ENCODE data around the gene TBPL2.
"Not testable (repeated sequence)": the region's sequence is repeated elsewhere in the genome, so short reads cannot be mapped to it uniquely, and the experiment has no call there.

TBPL2 gene

GRCh38 chr14:55440385-55440784 lies at the start of gene TBPL2:
TSS of gene TBPL2 (minus strand) at chr14:55440616. CDS start at chr14:55440449, 167 bp downstream.
- DNase-seq, result no peak

GRCh38 chr14:55488204-55488603 lies 47.8 kb upstream of the TBPL2 start:
- DNase-seq, result no peak

GRCh38 chr14:55482936-55483605 lies 42.7 kb upstream of the TBPL2 start:
- no peak for DNase-seq

- DNase-seq, result no peak
Observed at GRCh38 chr14:55481769-55482168, 41.4 kb upstream of the TBPL2 start.

- no peak for DNase-seq
Observed at GRCh38 chr14:55477680-55478079, 37.3 kb upstream of the TBPL2 start.

- DNase-seq, result not testable (repeated sequence)
Observed at GRCh38 chr14:55476448-55476847, 36.0 kb upstream of the TBPL2 start.

GRCh38 chr14:55473786-55474185 lies 33.4 kb upstream of the TBPL2 start:
- no peak for DNase-seq

GRCh38 chr14:55470025-55470424 lies 29.6 kb upstream of the TBPL2 start:
- no peak for DNase-seq

GRCh38 chr14:55467307-55467706 lies 26.9 kb upstream of the TBPL2 start:
- DNase-seq, result no peak

GRCh38 chr14:55458800-55459515 lies 18.5 kb upstream of the TBPL2 start:
- no peak for DNase-seq

- no peak for DNase-seq
Observed at GRCh38 chr14:55457496-55457895, 17.1 kb upstream of the TBPL2 start.

GRCh38 chr14:55456411-55456810 lies 16.0 kb upstream of the TBPL2 start:
- not testable (repeated sequence) for DNase-seq

GRCh38 chr14:55454264-55455002 lies 14.0 kb upstream of the TBPL2 start:
- DNase-seq, result no peak

- no peak for DNase-seq
Observed at GRCh38 chr14:55451950-55452349, 11.5 kb upstream of the TBPL2 start.

GRCh38 chr14:55451398-55451797 lies 11.0 kb upstream of the TBPL2 start:
- no peak for DNase-seq

- DNase-seq, result no peak
Observed at GRCh38 chr14:55450987-55451386, 10.6 kb upstream of the TBPL2 start.

- DNase-seq, result no peak
Observed at GRCh38 chr14:55450539-55450938, 10.1 kb upstream of the TBPL2 start.

- no peak for DNase-seq
Observed at GRCh38 chr14:55450124-55450523, 9.7 kb upstream of the TBPL2 start.

- DNase-seq, result no peak
Observed at GRCh38 chr14:55449116-55449515, 8.7 kb upstream of the TBPL2 start.

- DNase-seq, result no peak
Observed at GRCh38 chr14:55448141-55448614, 7.8 kb upstream of the TBPL2 start.

GRCh38 chr14:55446833-55447232 lies 6.4 kb upstream of the TBPL2 start:
- no peak for DNase-seq

GRCh38 chr14:55446127-55446736 lies 5.8 kb upstream of the TBPL2 start:
- peak; percentile 40 for DNase-seq

- DNase-seq, result no peak
Observed at GRCh38 chr14:55441286-55441685, 870 bp upstream of the TBPL2 start.

All from activated naive CD4-positive, alpha-beta T cell treated with anti-CD3 and anti-CD28 coated beads, Interleukin-2, amount 50 U/mL, for 16 hours (primary cell).